GM18873 (cell line): ENCODE measurements around the gene ALPL.

ENCODE experiments used
- ATAC-seq: cut with Tn5 transposase; IDR thresholded peaks from one replicate; pipeline ENCODE4 v1.9.1; 2021; ENCODE audit warnings: mild to moderate bottlenecking, moderate library complexity, moderate number of reproducible peaks; ENCODE audit not compliant: unreplicated experiment, low FRiP score

The ALPL gene

GRCh38 chr1:21612057-21612456 is 102.8 kb downstream of the ALPL start:
- ATAC-seq: no peak

DNA sequence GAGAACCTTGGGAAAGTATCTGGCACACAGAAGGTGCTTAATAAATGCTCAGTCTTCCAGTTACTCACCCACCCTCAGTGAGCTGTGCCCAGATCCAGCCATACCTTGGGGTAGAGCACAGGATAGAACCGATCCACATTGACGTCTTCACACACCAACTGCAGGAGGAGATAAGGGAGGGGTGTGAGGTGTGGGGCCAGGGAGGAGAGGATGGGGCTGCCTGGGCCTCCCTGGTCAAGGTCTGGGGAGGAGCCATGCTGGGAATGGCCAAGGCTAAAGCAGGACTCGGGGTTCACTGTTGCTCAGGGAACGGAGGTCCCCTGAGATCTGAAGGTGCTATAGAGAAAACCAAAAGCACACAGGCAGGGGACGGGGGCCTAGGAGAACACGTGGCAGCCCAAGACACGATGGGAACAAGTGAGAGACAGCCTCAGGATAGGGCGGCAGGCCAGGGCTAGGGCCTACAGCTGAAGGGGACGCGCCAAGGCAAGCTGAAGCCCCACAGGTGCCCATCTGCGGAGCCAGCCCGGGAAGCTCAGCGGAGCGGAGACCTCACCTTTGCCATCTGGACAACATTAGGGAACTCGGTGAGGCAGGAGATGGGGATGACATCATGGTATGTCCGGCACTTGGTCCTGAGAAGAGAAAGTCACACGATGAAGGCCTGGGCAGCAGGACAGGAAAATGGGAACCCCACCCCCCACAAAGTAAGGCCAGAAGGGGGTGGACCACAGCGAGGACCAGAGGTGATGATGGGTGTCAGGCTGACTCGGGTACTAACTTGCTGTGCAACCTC is 104.0 kb downstream of the ALPL start:
- ATAC-seq: no peak

DNA sequence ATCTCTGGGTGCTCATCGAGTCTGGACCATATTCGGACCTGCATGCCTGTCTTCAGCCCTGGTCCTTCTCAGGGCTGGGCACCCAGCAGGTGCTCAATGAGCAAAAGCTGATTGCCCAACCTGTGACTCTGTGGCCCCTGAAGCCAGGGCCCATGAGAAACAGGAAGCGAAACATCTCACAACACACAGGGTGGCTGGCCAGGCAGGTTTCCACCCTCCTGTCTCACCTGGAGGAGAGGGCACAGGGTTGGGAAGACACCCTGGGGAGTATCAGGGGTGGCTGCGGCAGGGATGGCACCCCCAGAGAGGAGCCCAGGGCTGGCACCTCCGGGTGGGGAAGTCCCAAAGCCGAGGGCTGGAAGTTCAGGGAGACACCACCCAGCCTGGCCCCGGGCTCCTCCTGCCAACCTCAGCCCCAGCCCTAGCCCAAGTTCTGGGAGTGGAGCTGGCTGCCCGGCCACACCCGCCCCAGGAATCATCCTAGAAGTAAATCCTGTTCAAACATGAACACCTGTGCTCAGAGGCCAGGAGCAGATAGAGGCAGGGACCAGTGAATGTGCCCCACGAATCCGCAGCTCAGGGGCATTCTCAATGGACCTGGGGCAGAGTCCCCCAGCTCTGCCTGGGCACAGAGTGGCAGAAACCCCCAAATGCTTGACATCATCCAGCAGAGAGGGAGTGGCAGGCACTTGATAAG is 105.3 kb downstream of the ALPL start:
- ATAC-seq: no peak

- ATAC-seq: no peak
Observed at GRCh38 chr1:21616372-21616771, 107.1 kb downstream of the ALPL start.

- ATAC-seq: no peak
Observed at GRCh38 chr1:21617126-21617738, 108.0 kb downstream of the ALPL start.

- ATAC-seq: no peak
Observed at GRCh38 chr1:21618059-21618458, 108.8 kb downstream of the ALPL start.

DNA sequence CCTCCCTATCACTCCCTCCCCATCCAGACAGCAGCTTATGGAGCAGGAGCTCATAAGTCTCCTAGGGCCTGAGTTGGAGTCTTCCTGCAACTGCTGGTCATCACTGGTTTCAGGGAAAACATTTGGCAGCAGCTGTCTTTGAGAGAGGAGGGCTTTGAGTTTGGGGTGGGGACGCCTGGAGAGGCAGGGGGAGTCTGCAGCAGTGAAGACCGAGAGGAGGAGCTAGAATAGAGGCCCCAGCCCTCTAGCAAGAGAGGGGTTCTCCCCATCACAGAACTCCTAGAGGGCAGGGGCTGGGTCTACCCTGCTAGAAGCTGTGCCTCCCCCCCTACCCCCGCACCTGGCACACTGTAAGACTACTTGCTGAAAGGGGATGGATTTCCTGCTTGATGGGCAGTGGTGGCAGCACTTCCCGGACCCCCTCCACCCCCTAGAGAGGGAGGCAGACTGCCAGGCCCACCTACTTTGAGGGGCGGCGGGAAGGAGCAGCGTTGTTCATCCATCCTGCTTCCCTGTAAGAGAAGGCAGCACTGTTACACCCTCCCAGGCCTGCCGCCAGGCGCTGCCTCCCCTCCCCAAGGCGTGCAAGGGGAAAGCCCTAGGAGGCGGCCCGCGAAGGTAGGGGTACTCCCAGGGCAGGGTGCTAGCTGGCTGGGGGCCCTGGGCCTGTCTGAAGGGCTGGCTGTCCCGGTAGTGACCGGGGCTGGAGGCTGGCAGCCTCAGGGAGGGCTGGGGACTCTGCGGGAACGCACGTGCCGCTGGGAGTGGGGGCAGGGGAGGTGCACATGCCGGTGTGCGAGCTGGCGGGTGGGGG is 109.5 kb downstream of the ALPL start:
- ATAC-seq: no peak

DNA sequence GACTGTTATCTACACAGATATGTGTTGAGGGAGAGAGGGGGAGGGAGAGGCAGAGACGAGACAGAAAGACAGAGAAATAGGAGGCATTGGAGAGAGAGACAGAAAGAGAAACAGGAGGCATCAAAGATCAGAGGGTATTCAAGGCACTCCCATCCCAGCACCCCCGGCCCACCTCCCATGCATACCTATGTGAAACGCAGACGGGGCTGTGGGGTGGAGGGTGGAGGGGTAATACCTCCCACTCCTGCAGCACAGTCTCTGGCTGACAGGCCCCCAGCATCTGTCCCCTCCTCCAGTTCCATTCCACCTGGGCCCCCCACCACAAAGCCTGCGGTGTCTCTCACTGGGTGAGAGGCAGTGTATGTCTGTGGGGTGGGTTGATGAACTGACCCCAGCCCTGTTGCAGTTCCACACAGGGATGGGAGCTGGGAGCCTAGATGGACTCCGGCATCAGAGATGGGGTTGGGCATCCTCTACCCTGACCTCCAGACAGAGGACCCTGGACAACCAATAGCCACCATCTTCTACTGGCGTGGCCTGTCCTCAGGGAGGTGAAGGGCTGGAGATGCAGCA is 110.2 kb downstream of the ALPL start:
- ATAC-seq: no peak

- ATAC-seq: no peak
Observed at GRCh38 chr1:21620011-21620410, 110.8 kb downstream of the ALPL start.

DNA sequence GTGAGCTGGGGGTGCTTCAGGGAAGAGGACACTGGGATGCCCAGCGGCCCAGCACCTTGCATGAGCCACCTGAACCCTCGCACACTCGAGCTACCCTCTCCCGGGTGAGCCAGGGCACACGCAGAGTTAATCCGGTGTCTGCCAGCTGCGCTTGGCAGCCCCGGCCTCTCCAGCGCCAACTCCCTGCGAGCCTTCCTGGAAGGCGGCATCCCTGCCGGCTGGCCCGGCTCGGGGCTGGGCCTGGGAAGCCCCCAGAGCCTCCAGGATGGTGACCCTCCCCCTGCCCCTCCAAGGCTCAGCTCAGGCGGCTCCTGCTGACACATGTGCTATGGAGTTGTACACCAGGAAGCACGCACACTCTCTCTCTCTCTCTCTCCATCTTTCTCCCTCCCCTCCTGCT is 111.3 kb downstream of the ALPL start:
- no peak for ATAC-seq

GRCh38 chr1:21621051-21621450 is 111.8 kb downstream of the ALPL start:
- ATAC-seq: no peak

GRCh38 chr1:21621761-21622436 is 112.7 kb downstream of the ALPL start:
- no peak for ATAC-seq

DNA sequence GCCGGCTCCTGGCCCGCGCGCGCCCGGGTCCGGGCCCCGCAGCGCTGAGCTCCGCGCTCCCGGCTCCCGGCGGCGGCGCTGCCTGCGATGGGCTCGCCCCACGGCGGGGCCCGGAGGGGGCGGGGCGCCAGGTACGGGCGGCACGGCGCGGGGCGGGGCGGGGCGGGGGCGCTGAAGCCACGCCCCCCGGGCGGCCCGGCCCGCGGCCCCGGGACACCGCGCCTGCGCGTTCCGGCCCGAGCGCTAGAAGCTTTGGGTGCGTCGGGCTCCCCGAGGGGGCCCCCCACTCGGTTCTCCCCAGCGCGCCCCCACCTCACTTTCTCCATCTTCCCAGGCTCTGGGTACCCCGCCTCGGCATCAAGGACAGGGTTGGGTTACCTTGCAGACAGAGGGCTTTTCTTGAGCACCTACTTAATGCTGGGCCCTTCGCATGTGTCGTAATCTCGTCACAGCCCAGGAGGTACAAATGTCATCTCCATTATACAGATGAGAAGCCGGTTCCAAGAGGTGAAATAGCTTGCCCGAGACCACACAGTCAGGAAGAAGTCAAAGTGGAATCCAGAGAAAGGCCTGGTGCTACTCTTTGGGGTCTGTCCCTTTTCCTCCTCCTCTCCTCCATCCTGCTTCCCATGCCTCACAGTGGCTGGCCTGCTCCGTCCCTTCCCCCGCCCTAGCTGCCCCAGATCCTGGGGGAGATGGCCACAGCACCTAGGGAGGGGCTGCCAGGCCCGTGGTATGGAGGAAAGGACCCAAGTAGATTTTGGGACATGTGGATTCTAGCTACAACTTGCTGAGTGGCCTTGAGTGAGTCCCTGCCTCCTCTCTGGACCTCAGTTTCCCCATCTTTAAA is 113.5 kb downstream of the ALPL start:
- no peak for ATAC-seq

DNA sequence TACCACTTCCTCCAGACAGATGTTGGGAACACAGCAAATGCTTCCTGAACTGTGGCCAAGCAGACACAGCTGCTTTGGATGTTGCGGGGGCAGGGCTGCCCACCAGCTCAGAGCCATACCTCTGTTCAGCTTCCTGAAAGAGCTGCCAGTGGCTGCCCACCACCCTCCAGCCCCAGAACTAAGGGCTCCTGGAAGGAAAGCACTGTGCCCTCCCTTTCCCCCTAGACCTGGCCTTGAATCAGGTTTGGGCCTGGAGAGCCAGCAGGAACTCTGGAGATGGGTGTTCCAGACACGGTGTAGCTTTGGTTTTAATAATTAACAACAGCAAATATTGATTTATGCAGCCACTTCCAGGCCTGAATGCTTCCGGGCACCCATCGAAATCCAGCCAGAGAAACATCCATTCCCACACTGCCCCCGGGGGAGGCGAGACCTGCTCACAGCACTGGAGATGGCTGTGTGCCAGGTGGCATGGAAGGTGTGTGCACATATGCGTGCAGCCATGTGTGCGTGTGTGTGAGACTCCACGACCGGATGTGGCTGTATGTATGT is 114.3 kb downstream of the ALPL start:
- no peak for ATAC-seq

DNA sequence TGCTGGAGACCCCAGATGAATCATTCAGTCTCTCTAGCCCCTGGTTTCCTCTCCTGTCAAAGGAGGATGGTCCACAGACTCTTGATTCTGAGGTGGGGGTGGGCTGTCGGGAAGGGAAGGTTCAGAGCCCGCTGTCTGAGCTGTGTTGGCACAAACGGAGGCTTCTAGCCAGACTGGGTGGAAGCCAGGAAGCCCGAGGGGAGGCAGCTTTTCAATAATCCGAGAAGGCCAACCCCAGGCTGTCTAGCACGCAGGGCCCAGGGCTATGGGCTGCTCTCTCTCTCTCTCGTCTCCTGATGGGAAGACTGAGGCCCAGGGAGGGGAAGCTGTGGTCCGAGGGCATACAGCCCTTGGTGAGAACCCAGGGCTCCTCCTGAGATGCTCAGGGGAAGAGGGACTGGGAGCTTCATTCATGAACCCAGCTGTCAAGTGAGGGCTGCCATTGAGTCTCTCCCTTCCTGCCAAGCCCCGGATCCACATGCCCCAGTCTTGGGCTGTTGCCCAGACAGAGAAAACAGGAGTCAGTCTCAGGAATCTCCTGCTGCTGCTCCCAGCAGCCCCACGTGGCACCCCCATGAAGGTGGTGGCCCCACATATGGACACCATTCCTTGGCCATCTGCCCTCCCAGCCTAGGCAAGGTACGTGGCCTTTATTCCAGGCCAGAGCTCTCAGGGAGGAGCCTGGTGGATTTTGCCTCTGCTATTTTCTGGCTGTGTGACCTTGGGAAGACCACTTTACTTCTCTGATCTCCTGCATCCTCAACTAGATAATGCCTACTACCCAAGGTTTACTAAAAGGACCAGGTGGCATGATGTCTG is 115.6 kb downstream of the ALPL start:
- ATAC-seq: no peak

DNA sequence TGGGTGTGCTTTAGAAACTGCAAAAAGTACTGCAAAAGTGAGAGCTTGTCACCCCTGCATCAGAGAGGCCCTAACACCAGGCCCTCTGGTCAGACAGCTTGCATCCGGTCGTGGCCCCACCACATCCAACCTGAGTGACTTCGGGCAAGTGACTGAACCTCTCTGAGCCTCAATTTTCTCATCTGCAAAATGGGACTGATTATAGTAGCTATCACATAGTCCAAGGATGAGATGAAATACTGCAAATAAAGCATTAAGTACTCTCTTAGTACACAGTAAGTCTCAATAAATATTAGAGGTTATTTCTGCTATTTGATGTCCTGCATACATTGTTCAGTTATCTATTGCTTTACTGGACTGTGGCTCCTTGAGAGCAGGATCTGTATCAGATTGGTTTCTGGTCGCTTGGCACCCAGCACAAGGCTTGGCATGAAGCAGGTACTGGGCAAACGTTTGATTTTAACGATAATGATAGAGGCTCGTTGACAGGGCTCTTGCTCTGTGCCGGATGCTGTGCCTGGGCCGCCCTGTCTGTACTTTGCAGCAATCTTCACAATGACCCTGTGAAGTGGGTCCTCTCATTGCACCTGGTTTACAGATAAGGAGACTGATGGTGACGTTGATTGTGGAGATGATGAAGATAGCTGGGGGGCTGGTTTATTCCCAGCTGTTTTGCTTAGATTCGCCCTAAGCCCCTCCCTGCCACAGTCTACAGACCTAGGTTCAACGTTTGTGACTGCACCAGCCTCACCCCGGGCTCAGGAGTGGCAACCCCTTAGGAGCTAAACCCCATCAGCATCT is 116.4 kb downstream of the ALPL start:
- no peak for ATAC-seq

DNA sequence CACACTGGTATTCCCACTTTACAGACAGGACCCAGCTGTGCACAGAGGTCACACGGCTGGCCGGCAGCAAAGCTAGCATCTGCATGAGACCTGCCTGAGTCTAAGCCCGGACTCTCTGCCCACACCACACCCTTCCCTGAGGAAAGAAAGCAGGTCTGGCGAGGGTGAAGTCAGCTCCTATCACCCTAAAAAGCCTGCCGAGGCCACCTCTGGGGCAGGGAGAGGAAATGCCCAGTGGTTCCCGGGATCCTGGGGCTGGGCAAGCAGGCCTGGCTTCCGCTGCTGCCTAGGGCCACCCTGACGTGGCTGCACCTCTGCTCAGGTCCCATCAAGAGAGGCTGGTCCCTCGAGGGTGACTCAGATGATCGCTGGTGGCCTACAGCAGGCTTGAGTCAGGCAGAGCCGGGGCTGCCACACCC is 117.7 kb downstream of the ALPL start:
- ATAC-seq: no peak
